ENCODE measurements around the gene ADI1. TPM values are rescaled to one million over a fixed set of nuclear protein-coding genes. Genes with fewer than 3 reads are reported as not detected.
A peak's percentile ranks its signal among the peaks of the same experiment; 100 is the strongest.
"Not testable (repeated sequence)": the region's sequence is repeated elsewhere in the genome, so short reads cannot be mapped to it uniquely, and the experiment has no call there.

Gene ADI1
- polyA plus RNA-seq, 1 donor: 57.2 TPM

- Histone ChIP-seq H3K36me3 (ENCODE audit: control insufficient read depth, insufficient read depth, low read length) (peaks cover 35% of the 10 kb centered on the region), H3K4me1 (ENCODE audit: control insufficient read depth, insufficient read depth, low read length) (peaks cover 10% of the 10 kb centered on the region), H3K27me3 (ENCODE audit: control insufficient read depth, insufficient read depth, low read length) (no peaks in the 10 kb centered on the region), H3K9me3 (ENCODE audit: control insufficient read depth, low read depth, low read length) (peaks cover 3% of the 10 kb centered on the region), H3K27ac (ENCODE audit: low read length) (no peak overlapping the region), H3K4me3 (ENCODE audit: low read length) (no peak overlapping the region)
- WGBS (ENCODE audit: insufficient coverage, low lambda C conversion rate): no CpG with 5 or more reads among the region's 13 CpGs
- no peak for DNase-seq
Measured at GRCh38 chr2:3494984-3495666, 24.2 kb downstream of the ADI1 start.

- Histone ChIP-seq H3K36me3 (ENCODE audit: control insufficient read depth, insufficient read depth, low read length) (peaks cover 22% of the 10 kb centered on the region), H3K27ac (ENCODE audit: low read length) (peak overlapping the region; percentile 30), H3K9me3 (ENCODE audit: control insufficient read depth, low read depth, low read length) (peaks cover 4% of the 10 kb centered on the region), H3K27me3 (ENCODE audit: control insufficient read depth, insufficient read depth, low read length) (no peaks in the 10 kb centered on the region), H3K4me3 (ENCODE audit: low read length) (peak overlapping the region; percentile 39), H3K4me1 (ENCODE audit: control insufficient read depth, insufficient read depth, low read length) (peaks cover 14% of the 10 kb centered on the region)
- WGBS (ENCODE audit: insufficient coverage, low lambda C conversion rate): no CpG with 5 or more reads among the region's 10 CpGs
- DNase-seq: peak; percentile 42 to 77
Measured at GRCh38 chr2:3493615-3494007, 25.7 kb downstream of the ADI1 start.

- Histone ChIP-seq H3K27me3 (ENCODE audit: control insufficient read depth, insufficient read depth, low read length) (no peaks in the 10 kb centered on the region), H3K4me1 (ENCODE audit: control insufficient read depth, insufficient read depth, low read length) (peaks cover 14% of the 10 kb centered on the region), H3K9me3 (ENCODE audit: control insufficient read depth, low read depth, low read length) (peaks cover 4% of the 10 kb centered on the region), H3K36me3 (ENCODE audit: control insufficient read depth, insufficient read depth, low read length) (peaks cover 18% of the 10 kb centered on the region), H3K4me3 (ENCODE audit: low read length) (no peak overlapping the region), H3K27ac (ENCODE audit: low read length) (no peak overlapping the region)
- WGBS (ENCODE audit: insufficient coverage, low lambda C conversion rate): no CpG with 5 or more reads among the region's 29 CpGs
- no peak for DNase-seq
Measured at GRCh38 chr2:3492951-3493614, 26.2 kb downstream of the ADI1 start.

- H3K27ac ChIP-seq (ENCODE audit: low read length); DNase-seq; H3K9me3 ChIP-seq (ENCODE audit: control insufficient read depth, low read depth, low read length); H3K27me3 ChIP-seq (ENCODE audit: control insufficient read depth, insufficient read depth, low read length); H3K4me3 ChIP-seq (ENCODE audit: low read length): not testable (repeated sequence)
- peaks cover 12% of the 10 kb centered on the region for H3K36me3 ChIP-seq (ENCODE audit: control insufficient read depth, insufficient read depth, low read length)
- WGBS (ENCODE audit: insufficient coverage, low lambda C conversion rate): no CpG with 5 or more reads among the region's 12 CpGs
- peaks cover 14% of the 10 kb centered on the region for H3K4me1 ChIP-seq (ENCODE audit: control insufficient read depth, insufficient read depth, low read length)
Measured at GRCh38 chr2:3492475-3492787, 26.9 kb downstream of the ADI1 start.

- Histone ChIP-seq H3K4me1 (ENCODE audit: control insufficient read depth, insufficient read depth, low read length) (peaks cover 14% of the 10 kb centered on the region), H3K36me3 (ENCODE audit: control insufficient read depth, insufficient read depth, low read length) (peaks cover 7% of the 10 kb centered on the region), H3K27ac (ENCODE audit: low read length) (no peak overlapping the region), H3K4me3 (ENCODE audit: low read length) (no peak overlapping the region), H3K27me3 (ENCODE audit: control insufficient read depth, insufficient read depth, low read length) (no peaks in the 10 kb centered on the region), H3K9me3 (ENCODE audit: control insufficient read depth, low read depth, low read length) (peaks cover 4% of the 10 kb centered on the region)
- WGBS (ENCODE audit: insufficient coverage, low lambda C conversion rate): no CpG with 5 or more reads among the region's 17 CpGs
- DNase-seq: no peak
Measured at GRCh38 chr2:3491716-3492474, 27.4 kb downstream of the ADI1 start.

GRCh38 chr2:3491306-3491705 lies 28.0 kb downstream of the ADI1 start:
- peaks cover 4% of the 10 kb centered on the region for H3K9me3 ChIP-seq (ENCODE audit: control insufficient read depth, low read depth, low read length)
- peaks cover 4% of the 10 kb centered on the region for H3K36me3 ChIP-seq (ENCODE audit: control insufficient read depth, insufficient read depth, low read length)
- no peak for DNase-seq
- no peaks in the 10 kb centered on the region for H3K27me3 ChIP-seq (ENCODE audit: control insufficient read depth, insufficient read depth, low read length)
- H3K27ac ChIP-seq (ENCODE audit: low read length): no peak overlapping the region
- peaks cover 14% of the 10 kb centered on the region for H3K4me1 ChIP-seq (ENCODE audit: control insufficient read depth, insufficient read depth, low read length)
- no peak overlapping the region for H3K4me3 ChIP-seq (ENCODE audit: low read length)
- WGBS (ENCODE audit: insufficient coverage, low lambda C conversion rate): no CpG with 5 or more reads among the region's 6 CpGs

- Histone ChIP-seq H3K27ac (ENCODE audit: low read length) (no peak overlapping the region), H3K36me3 (ENCODE audit: control insufficient read depth, insufficient read depth, low read length) (peaks cover 4% of the 10 kb centered on the region), H3K4me1 (ENCODE audit: control insufficient read depth, insufficient read depth, low read length) (peaks cover 14% of the 10 kb centered on the region), H3K4me3 (ENCODE audit: low read length) (no peak overlapping the region), H3K9me3 (ENCODE audit: control insufficient read depth, low read depth, low read length) (peaks cover 4% of the 10 kb centered on the region), H3K27me3 (ENCODE audit: control insufficient read depth, insufficient read depth, low read length) (no peaks in the 10 kb centered on the region)
- DNase-seq: no peak
- 57% methylated on average over 1 of the region's 27 CpGs for WGBS (ENCODE audit: insufficient coverage, low lambda C conversion rate)
Measured at GRCh38 chr2:3490191-3491170, 28.9 kb downstream of the ADI1 start.

- no CpG with 5 or more reads among the region's 16 CpGs for WGBS (ENCODE audit: insufficient coverage, low lambda C conversion rate)
- Histone ChIP-seq H3K27ac (ENCODE audit: low read length) (no peak overlapping the region), H3K36me3 (ENCODE audit: control insufficient read depth, insufficient read depth, low read length) (no peaks in the 10 kb centered on the region), H3K9me3 (ENCODE audit: control insufficient read depth, low read depth, low read length) (peaks cover 4% of the 10 kb centered on the region), H3K4me1 (ENCODE audit: control insufficient read depth, insufficient read depth, low read length) (peaks cover 14% of the 10 kb centered on the region), H3K27me3 (ENCODE audit: control insufficient read depth, insufficient read depth, low read length) (no peaks in the 10 kb centered on the region), H3K4me3 (ENCODE audit: low read length) (no peak overlapping the region)
- DNase-seq: no peak
Measured at GRCh38 chr2:3489764-3490115, 29.6 kb downstream of the ADI1 start.

- no peaks in the 10 kb centered on the region for H3K27me3 ChIP-seq (ENCODE audit: control insufficient read depth, insufficient read depth, low read length)
- H3K4me1 ChIP-seq (ENCODE audit: control insufficient read depth, insufficient read depth, low read length): peaks cover 12% of the 10 kb centered on the region
- H3K4me3 ChIP-seq (ENCODE audit: low read length): no peak overlapping the region
- no CpG with 5 or more reads among the region's 27 CpGs for WGBS (ENCODE audit: insufficient coverage, low lambda C conversion rate)
- H3K9me3 ChIP-seq (ENCODE audit: control insufficient read depth, low read depth, low read length): peaks cover 4% of the 10 kb centered on the region
- no peak overlapping the region for H3K27ac ChIP-seq (ENCODE audit: low read length)
- DNase-seq: peak in 1 of 2 donors; percentile 37
- no peaks in the 10 kb centered on the region for H3K36me3 ChIP-seq (ENCODE audit: control insufficient read depth, insufficient read depth, low read length)
Measured at GRCh38 chr2:3488855-3489763, 30.2 kb downstream of the ADI1 start.
